Choroid plexus epithelial cell (primary cell): ENCODE data around the gene HECW1.

Experiments used
- DNase-seq: peaks from one replicate; pipeline ENCODE4 v3.0.0-alpha.2; 2010; ENCODE audit warnings: low read depth
- H3K4me3 ChIP-seq: 2 replicates; pipeline ENCODE4 v1.5.1; 2011; ENCODE audit warnings: low read depth, mild to moderate bottlenecking, control low read depth, low read length, moderate library complexity
- TF ChIP-seq, protein P1 (sequence below): conservative IDR thresholded peaks from 2 replicates; pipeline ENCODE4 v1.5.1; 2011; ENCODE audit warnings: low read depth, mild to moderate bottlenecking, control low read depth, inconsistent platforms, low read length, moderate library complexity

Gene HECW1

DNA sequence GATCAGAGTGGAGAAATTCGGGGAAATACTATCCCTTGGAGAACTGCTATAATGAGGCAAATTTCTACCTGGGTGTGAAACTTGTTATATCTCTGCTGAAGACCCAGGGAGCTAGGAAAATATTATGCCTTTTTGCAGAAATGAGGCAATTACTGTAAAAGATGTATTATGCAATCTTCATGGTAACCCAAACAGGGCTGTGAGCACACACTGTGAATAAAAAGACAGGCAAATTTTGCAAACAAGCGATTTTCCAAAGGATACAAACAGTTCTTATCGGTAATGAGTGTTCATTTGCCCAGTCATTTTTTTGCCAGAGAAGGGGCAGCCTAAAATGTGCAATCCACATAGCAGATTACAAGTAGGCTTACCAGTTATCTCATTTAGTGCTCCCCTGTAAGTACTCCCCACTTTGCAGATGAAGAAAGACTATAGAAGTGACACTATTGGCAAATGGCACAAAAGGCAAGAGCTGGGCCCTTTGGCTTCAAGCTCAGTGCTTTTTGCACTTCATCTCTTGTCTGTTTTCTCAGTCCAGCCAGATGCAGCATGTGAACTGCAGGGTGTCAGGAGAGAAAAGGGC lies 205.8 kb downstream of the HECW1 start:
- H3K4me3 ChIP-seq = no peak overlapping the region

DNA sequence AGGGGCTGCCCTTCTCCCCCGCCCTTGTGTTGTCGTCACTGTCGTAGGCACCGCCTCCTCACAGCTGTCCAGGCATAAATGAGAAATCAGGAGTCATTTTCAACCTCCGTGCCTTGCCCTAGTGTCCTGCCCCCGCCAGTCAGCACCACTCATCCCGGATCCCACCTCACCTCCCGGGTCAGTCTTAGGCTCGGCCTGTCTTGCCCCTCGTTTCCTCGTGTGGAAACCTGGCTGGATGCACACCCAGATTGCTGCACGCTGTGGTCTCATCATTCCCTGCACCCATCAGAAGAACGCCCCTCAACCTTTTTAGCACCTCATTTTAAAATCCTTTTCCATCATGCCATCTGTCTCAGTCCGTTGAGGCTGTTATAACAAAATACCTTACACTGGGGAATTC lies 213.1 kb downstream of the HECW1 start:
- no peak for DNase-seq
- TF ChIP-seq, protein P1, sequence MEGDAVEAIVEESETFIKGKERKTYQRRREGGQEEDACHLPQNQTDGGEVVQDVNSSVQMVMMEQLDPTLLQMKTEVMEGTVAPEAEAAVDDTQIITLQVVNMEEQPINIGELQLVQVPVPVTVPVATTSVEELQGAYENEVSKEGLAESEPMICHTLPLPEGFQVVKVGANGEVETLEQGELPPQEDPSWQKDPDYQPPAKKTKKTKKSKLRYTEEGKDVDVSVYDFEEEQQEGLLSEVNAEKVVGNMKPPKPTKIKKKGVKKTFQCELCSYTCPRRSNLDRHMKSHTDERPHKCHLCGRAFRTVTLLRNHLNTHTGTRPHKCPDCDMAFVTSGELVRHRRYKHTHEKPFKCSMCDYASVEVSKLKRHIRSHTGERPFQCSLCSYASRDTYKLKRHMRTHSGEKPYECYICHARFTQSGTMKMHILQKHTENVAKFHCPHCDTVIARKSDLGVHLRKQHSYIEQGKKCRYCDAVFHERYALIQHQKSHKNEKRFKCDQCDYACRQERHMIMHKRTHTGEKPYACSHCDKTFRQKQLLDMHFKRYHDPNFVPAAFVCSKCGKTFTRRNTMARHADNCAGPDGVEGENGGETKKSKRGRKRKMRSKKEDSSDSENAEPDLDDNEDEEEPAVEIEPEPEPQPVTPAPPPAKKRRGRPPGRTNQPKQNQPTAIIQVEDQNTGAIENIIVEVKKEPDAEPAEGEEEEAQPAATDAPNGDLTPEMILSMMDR = no peak
- H3K4me3 ChIP-seq = no peak overlapping the region

More for the DNA sequence above, 205.8 kb downstream of the HECW1 start:
- TF ChIP-seq, protein P1 = no peak
- peak; percentile 66 for DNase-seq

DNA sequence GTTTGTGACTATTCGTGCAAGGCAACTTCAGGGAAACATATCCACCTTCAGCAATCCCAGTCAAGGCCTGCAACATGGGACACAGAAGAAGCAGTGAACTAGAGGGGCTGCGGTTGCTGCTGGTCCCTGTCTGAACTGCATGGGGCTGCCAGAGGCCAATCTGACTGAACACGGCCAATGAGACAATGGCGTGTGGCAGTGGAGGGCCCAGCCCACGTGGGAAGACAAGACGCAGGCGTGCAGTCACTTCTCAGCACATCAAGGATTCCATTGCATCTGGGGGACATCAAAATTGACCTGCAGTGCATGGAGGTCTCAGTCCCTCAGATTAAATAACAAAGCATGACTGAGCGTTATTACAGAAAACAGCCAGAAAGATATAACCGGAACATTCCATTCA lies 215.9 kb downstream of the HECW1 start:
- peak; percentile 18 for DNase-seq
- TF ChIP-seq, protein P1 = no peak
- no peak overlapping the region for H3K4me3 ChIP-seq

DNA sequence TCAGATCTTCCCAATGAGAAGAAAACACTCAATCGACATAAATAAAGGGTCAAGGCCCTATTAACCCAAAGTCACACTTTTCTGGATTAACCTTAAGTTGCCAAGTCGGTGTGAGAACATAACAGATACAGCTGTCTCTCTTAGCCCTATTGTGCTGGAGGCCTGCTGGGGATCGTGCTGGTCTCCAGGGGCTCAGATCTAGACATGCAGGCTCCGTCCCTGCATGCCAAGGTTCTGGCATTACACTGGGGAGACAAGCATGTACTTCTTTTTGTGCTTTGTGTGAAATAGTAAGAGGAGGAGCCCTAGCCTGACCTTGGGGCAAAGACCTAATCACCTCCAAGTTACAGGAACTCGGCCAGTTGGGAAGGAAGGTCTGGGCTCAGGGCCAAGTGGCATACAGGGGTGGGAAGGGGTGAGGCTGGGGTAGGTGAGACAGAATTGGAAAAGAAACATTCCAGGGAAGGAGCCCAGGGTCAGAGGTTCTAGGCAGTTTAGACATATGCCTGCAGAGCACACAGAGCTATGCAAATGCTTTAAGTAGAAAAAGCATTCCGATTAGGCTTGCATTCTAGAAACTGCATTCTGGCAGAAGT lies 216.4 kb downstream of the HECW1 start:
- TF ChIP-seq, protein P1 = no peak
- DNase-seq = peak; percentile 19
- H3K4me3 ChIP-seq = no peak overlapping the region

DNA sequence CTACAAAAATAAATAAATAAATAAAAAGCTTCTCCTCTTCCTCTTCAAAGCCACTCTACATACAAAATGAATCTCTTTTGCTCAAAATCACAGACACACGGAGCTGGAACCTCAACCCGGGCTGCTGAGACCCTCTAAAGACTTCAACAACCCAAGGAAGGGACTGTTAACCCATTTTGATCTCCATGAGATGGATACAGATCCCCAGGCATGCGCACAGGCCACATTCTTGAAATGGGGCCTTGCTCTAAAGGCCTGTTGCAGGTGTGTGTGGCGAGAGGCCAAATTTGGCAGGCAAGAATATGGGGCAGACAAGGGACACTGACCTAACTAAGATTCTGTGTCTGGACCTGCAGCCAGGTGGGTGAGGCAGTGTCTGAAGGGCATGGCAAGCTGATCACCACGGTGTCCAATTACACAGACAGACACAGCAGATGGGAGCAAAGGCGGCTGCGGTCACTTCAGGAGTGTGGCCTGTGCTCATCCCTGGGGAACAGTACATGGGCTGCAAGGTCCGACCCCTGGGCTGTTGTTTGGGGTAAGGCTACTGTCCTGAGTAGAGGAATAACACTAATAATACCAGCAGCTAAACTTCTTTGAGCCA lies 219.8 kb downstream of the HECW1 start:
- no peak overlapping the region for H3K4me3 ChIP-seq
- no peak for DNase-seq
- TF ChIP-seq, protein P1 = no peak

DNA sequence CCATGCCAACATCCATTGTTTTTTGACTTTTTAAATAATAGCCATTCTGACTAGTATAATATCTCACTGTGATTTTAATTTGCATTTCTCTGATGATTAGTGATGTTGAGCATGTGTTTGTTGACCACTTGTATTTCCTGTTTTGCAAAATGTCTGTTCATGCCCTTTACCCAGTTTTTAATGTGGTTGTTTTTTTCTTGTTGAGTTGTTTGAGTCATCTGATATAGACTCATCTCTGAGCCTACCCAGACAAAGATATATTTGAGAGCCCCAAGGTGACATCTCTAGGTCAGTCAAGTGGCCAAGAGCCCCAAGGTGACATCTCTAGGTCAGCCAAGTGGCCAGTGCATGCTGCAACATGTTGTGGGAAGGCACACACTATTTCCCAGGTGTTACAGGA lies 224.7 kb downstream of the HECW1 start:
- no peak for DNase-seq
- no peak overlapping the region for H3K4me3 ChIP-seq
- TF ChIP-seq, protein P1 = no peak

DNA sequence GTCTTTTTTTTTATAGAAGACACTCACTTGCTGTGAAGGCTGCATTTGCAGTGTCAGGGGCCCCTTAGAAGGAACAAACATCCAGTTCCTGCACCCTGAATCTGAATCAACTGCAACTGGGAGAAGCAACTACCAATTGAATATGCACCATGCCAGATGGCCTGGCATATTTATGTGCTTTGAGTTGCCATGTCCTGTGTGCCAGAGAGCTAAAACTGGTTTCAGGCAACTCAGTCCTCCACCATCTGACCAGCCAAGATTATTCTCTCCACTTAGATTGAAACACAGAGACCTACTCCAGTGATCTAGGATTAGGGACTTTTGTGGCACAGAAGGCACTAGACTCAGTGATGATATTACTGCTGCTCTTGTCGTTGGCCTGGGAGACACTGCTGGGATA lies 225.4 kb downstream of the HECW1 start:
- no peak for DNase-seq
- TF ChIP-seq, protein P1 = no peak
- H3K4me3 ChIP-seq = no peak overlapping the region
